ENCODE data around the gene ADD1. TPM values are rescaled to one million over a fixed set of nuclear protein-coding genes. Genes with fewer than 3 reads are reported as not detected.

The ADD1 gene
- total and polyA plus RNA-seq, 4 donors, result 62.2 to 142 (median 83.4) TPM

- Histone ChIP-seq H3K9ac (ENCODE audit: low read depth in 1 of 2, low read length in 2 of 2) (no peak overlapping the region), H3K4me3 (ENCODE audit: low read depth in 1 of 3, low read length in 3 of 3) (no peak overlapping the region), H3K36me3 (ENCODE audit: control insufficient read depth in 4 of 4, insufficient read depth in 3 of 4, low read depth in 1 of 4, low read length in 3 of 4) (peaks cover 3 to 39% (median 28%) of the 10 kb centered on the region in 4 donors), H3K4me1 (ENCODE audit: control insufficient read depth in 4 of 4, insufficient read depth in 4 of 4, low read length in 3 of 4) (no peaks in the 10 kb centered on the region), H3K9me3 (ENCODE audit: control insufficient read depth in 4 of 4, low read length in 3 of 4) (no peaks in the 10 kb centered on the region), H3K27ac (ENCODE audit: low read depth in 1 of 2, low read length in 2 of 2) (no peak overlapping the region), H3K27me3 (ENCODE audit: control insufficient read depth in 4 of 4, insufficient read depth in 4 of 4, low read length in 3 of 4) (no peaks in the 10 kb centered on the region)
- no peak for DNase-seq (ENCODE audit: low spot score)
- WGBS, result 97% methylated on average over 9 of the region's 9 CpGs
- TF ChIP-seq TAF1 (conservative IDR thresholded peaks at IDR 0.05), result no peak
- TF ChIP-seq FOXA1 (IDR thresholded peaks at IDR 0.05), result no peak
- no peak for TF ChIP-seq RXRA (IDR thresholded peaks at IDR 0.05)
- TF ChIP-seq, protein P1, sequence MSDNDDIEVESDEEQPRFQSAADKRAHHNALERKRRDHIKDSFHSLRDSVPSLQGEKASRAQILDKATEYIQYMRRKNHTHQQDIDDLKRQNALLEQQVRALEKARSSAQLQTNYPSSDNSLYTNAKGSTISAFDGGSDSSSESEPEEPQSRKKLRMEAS (IDR thresholded peaks at IDR 0.05), result no peak
- TF ChIP-seq ATF3 (IDR thresholded peaks at IDR 0.05), result no peak
- TF ChIP-seq GABPA (IDR thresholded peaks at IDR 0.05 in 1 of 2, conservative IDR thresholded peaks at IDR 0.05 in 1 of 2), result no peak
- TF ChIP-seq HNF4G (IDR thresholded peaks at IDR 0.05), result no peak
- no peak for TF ChIP-seq ZBTB33 (IDR thresholded peaks at IDR 0.05)
- TF ChIP-seq FOXA2 (IDR thresholded peaks at IDR 0.05), result no peak
- no peak for TF ChIP-seq SP1 (IDR thresholded peaks at IDR 0.05)
- TF ChIP-seq JUND (IDR thresholded peaks at IDR 0.05), result no peak
- TF ChIP-seq EGR1 (IDR thresholded peaks at IDR 0.05; ENCODE audit: low read depth in 2 of 2), result no peak
- no peak for TF ChIP-seq HNF4A (conservative IDR thresholded peaks at IDR 0.05)
- no peak for TF ChIP-seq REST (IDR thresholded peaks at IDR 0.05)
- TF ChIP-seq NR2F2 (IDR thresholded peaks at IDR 0.05), result no peak
- no peak for TF ChIP-seq YY1 (IDR thresholded peaks at IDR 0.05)
- TF ChIP-seq, protein P2, sequence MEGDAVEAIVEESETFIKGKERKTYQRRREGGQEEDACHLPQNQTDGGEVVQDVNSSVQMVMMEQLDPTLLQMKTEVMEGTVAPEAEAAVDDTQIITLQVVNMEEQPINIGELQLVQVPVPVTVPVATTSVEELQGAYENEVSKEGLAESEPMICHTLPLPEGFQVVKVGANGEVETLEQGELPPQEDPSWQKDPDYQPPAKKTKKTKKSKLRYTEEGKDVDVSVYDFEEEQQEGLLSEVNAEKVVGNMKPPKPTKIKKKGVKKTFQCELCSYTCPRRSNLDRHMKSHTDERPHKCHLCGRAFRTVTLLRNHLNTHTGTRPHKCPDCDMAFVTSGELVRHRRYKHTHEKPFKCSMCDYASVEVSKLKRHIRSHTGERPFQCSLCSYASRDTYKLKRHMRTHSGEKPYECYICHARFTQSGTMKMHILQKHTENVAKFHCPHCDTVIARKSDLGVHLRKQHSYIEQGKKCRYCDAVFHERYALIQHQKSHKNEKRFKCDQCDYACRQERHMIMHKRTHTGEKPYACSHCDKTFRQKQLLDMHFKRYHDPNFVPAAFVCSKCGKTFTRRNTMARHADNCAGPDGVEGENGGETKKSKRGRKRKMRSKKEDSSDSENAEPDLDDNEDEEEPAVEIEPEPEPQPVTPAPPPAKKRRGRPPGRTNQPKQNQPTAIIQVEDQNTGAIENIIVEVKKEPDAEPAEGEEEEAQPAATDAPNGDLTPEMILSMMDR (IDR thresholded peaks at IDR 0.05; ENCODE audit: low read depth, low read length, missing input control), result no peak
- no peak for TF ChIP-seq RAD21 (IDR thresholded peaks at IDR 0.05)
Observed at GRCh38 chr4:2886161-2886560, 42.5 kb downstream of the ADD1 start.
